Ovary (tissue), 3 donors: ENCODE measurements around the gene RASAL2.

Source experiments
- CTCF ChIP-seq, 3 donors: fragments of 450-650 bp in 2 of 3; fragments of 200-600 bp in 1 of 3; IDR thresholded peaks; one replicate each; pipeline versions ENCODE4 v1.5.1 to v1.8.0; 2016 to 2022; ENCODE audit warnings: antibody characterized with exemption in 3 of 3, mild to moderate bottlenecking in 1 of 3
- POLR2A ChIP-seq: fragments of 450-650 bp; IDR thresholded peaks from one replicate; pipeline ENCODE4 v1.6.1; 2017; ENCODE audit warnings: antibody characterized with exemption, mild to moderate bottlenecking, moderate library complexity
- donor health status: DM: no; HTN: no; CAD: no.

- no peak for TF ChIP-seq POLR2A
- no peak for TF ChIP-seq CTCF (IDR thresholded peaks at IDR 0.05)
These were observed 267.9 kb downstream of the RASAL2 start for GRCh38 chr1:178361847-178362246.
